Rectal smooth muscle tissue (tissue), 1 donor: Measurements from ENCODE around the gene PEMT.

Experiments used
- H3K27ac ChIP-seq: one replicate; pipeline ENCODE4 v1.7.0; 2013; ENCODE audit warnings: low read depth, low read length, inconsistent platforms
- H3K27me3 ChIP-seq: one replicate; pipeline ENCODE4 v1.7.0; 2013; ENCODE audit warnings: low read length; ENCODE audit not compliant: control insufficient read depth, insufficient read depth
- H3K36me3 ChIP-seq: one replicate; pipeline ENCODE4 v1.7.0; 2013; ENCODE audit warnings: low read length; ENCODE audit not compliant: control insufficient read depth, insufficient read depth
- H3K4me1 ChIP-seq: one replicate; pipeline ENCODE4 v1.7.0; 2013; ENCODE audit warnings: low read length; ENCODE audit not compliant: control insufficient read depth, insufficient read depth
- H3K4me3 ChIP-seq: one replicate; pipeline ENCODE4 v1.7.0; 2013; ENCODE audit warnings: low read length
- H3K9ac ChIP-seq: one replicate; pipeline ENCODE4 v1.7.0; 2013; ENCODE audit warnings: low read length

The PEMT gene

DNA sequence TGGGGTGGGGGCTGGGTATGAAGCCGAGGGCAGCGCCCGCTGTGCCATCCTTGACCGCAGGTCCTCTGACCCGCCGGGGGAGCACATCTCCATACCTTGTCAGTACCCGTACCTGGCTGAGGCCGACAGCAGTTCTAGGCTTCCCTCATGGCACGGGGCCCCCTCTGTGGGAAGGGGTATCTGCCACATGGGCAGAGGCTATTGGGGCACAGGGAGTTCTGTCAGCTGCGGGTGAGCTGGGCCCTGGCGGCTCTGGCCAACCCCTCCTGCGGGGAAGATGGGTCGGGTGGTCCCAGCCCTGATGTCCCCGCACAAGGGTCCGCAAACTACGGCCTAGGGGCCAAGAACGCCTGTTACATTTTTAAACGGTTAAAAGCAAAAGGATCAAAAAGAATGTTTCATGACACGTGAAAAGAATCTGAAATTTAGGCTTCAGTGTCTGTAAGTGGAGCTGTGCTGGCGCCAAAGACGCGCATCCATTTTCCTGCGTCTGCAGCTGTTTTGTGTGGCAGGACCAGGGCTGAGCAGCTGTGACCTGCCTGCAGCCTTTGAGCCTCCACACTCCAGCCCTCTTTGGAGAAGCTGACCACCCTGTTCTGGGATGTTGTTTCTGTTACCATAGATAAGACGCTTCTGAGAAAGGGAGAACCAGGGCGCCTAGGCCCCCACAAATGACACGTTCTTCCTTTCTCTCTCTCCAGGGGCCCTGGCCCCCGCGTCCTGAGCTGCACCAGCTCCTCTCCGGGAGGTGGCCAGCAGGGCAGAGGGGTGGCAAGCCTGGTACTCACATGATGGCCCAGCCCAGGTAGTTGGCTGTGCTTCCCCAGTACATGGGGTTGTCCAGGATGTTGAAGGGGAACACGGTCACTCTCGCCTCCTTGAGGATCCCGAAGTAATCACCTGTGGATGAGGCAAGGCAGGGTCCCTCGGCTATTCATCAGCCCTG lies 82.6 kb downstream of the PEMT start:
- H3K36me3 ChIP-seq, result no peaks in the 10 kb centered on the region
- H3K27me3 ChIP-seq, result no peaks in the 10 kb centered on the region
- no peaks in the 10 kb centered on the region for H3K4me1 ChIP-seq
- H3K9ac ChIP-seq, result no peak overlapping the region
- H3K4me3 ChIP-seq, result no peak overlapping the region
- H3K27ac ChIP-seq, result no peak overlapping the region

DNA sequence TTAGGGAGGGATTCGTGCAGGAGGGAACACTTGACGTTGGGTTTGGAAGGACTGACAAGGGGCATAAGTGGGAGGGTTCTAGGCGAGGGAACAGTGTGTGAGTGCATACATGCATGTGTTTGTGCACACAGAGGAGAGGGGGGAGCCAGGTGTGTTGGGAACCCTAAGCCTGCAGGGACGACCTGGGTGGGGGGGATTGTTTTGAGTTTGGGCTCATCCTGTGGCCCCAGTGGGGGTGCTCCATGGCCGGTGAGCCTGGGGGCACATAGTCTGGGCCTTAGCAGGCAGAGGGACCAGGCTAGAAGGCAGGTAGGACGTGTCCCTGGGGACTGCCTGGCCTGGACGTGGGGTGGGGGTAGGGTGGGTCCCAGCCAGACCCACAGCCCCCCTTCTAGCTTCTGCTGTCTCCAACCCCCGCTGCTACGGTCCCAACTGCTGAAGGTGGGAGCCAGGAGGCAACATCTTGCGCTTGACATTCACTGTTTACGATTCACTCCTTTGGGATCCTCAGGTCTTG lies 83.4 kb downstream of the PEMT start:
- no peak overlapping the region for H3K9ac ChIP-seq
- no peaks in the 10 kb centered on the region for H3K4me1 ChIP-seq
- no peaks in the 10 kb centered on the region for H3K27me3 ChIP-seq
- H3K36me3 ChIP-seq, result no peaks in the 10 kb centered on the region
- no peak overlapping the region for H3K4me3 ChIP-seq
- H3K27ac ChIP-seq, result no peak overlapping the region

GRCh38 chr17:17507465-17508011 lies 84.0 kb downstream of the PEMT start:
- no peaks in the 10 kb centered on the region for H3K36me3 ChIP-seq
- H3K4me1 ChIP-seq, result no peaks in the 10 kb centered on the region
- H3K27ac ChIP-seq, result no peak overlapping the region
- no peak overlapping the region for H3K4me3 ChIP-seq
- H3K9ac ChIP-seq, result no peak overlapping the region
- no peaks in the 10 kb centered on the region for H3K27me3 ChIP-seq

DNA sequence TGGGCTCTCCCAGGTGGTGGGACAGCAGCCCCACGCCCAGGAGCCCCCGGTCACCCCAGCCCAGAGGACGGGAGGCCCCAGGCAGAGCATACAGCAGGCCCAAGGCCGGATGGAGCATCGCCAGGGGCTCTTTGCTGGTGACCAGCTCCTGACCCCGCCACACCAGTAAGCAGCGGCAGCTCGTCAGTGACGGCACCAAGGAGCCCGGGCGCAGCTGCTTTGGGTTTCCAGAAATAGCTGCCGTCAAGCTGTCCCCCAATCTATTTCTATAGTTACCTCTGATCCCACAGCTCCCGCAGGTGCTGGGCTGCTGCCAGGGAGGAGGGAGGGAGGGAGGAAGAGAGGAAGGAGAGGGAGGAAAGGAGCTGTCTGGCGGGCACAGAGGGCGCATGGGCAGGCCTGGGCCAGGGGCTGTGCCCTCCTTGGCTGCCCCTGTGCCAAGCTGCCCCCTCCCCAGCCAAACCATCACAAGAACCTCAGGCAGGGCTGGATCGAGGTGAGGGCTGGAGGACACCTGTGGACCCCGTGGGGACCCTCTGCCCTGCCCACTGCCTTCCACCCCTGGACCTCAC lies 84.5 kb downstream of the PEMT start:
- Histone ChIP-seq H3K4me1 (no peaks in the 10 kb centered on the region), H3K27me3 (no peaks in the 10 kb centered on the region), H3K4me3 (no peak overlapping the region), H3K9ac (no peak overlapping the region), H3K36me3 (no peaks in the 10 kb centered on the region), H3K27ac (no peak overlapping the region)

- no peak overlapping the region for H3K9ac ChIP-seq
- no peak overlapping the region for H3K27ac ChIP-seq
- H3K4me1 ChIP-seq, result no peaks in the 10 kb centered on the region
Measured at GRCh38 chr17:17506181-17506741, 85.2 kb downstream of the PEMT start.

DNA sequence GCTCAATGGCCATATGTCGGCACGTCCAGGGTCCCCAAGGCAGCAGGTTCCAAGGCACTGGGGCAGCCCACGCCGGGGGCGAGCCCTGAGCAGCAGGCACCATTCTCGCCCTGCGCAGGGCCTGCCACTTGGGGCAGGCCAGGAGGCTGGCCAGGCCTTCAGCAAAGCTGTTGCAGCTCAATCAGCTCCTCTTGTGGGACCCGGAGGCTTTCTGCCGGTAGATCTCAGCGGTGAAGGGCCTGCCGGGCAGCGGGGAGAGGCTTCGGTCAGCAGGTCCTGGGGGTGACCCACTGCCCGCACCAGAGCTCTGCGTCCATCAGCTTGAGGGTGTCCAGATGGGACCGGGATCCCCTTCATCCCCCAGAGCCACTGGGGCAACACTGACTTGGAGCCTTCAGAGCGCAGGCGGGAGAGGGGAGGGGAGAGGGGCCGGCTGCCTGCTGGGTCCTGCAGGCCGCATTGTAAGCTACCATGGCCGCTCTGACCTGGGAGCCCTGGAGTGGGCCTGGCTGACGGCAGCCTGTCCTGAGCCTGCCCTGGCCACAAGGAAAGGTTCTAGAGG lies 85.8 kb downstream of the PEMT start:
- H3K4me3 ChIP-seq, result no peak overlapping the region

More at GRCh38 chr17:17506181-17506741, 85.2 kb downstream of the PEMT start:
- H3K4me3 ChIP-seq, result no peak overlapping the region
- no peaks in the 10 kb centered on the region for H3K27me3 ChIP-seq
- H3K36me3 ChIP-seq, result no peaks in the 10 kb centered on the region

DNA sequence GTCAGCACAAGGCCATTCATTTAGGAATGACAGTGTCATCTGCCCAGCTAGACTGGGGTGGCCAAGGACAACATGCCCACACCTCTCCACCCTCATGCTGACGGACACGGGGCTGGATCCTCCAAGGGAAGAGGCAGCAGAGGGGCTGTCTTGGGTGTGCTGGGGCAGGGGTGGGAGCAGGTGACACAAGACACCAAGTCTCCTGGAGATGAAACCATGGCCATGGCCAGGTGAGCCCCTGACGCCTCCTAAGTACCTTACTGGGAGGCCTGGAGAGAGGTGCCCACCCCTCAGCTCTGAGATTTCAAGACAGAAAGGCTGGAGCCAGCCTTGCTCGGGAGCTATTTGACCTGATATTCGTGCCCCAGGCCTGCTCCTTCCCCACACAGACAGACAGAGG lies 86.4 kb downstream of the PEMT start:
- Histone ChIP-seq H3K4me3 (no peak overlapping the region), H3K9ac (no peak overlapping the region), H3K27ac (no peak overlapping the region), H3K36me3 (no peaks in the 10 kb centered on the region), H3K27me3 (no peaks in the 10 kb centered on the region), H3K4me1 (no peaks in the 10 kb centered on the region)

More for the DNA sequence above, 85.8 kb downstream of the PEMT start:
- no peak overlapping the region for H3K9ac ChIP-seq
- no peaks in the 10 kb centered on the region for H3K4me1 ChIP-seq
- no peaks in the 10 kb centered on the region for H3K36me3 ChIP-seq
- no peak overlapping the region for H3K27ac ChIP-seq
- no peaks in the 10 kb centered on the region for H3K27me3 ChIP-seq

DNA sequence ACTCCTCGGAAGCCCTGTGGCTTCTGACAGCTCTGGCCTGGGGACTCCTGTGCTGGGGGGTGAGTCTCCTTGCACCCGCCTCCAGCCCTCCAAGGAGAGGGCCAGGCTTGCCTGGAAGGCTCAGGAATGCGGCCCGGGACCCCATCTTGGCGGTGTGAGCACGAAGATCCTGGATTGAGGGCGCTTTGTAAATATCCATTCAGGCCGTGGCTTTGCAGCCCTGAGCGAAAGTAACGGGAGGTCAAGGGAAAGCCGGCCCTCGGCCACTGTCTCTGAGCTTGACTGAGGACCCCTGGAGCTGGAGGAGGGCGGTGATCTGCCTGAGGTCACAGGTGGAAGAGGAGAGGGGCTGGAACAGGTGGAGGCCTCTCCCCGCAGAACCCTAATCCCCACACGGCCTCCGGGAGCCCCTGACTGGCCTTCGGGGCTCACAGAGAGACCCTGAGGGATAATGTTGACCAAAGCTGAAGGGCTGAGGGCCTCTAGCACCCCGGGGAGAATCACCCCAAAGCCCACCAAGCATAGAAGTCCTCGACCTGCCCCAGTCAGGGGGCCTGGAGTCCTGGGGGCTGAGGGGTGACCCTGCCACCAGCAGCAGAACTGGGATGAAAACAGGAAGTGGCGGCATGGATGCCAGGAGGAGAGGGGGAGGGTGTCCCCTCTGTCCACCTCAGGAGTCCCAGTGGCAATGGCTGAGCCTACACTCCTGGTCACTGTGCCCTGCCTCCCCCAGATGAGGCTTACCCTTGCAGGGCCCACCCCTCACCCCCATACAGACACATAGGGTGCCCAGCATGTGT lies 87.0 kb downstream of the PEMT start:
- Histone ChIP-seq H3K27me3 (no peaks in the 10 kb centered on the region), H3K9ac (no peak overlapping the region), H3K4me3 (no peak overlapping the region), H3K36me3 (no peaks in the 10 kb centered on the region), H3K4me1 (no peaks in the 10 kb centered on the region), H3K27ac (no peak overlapping the region)

DNA sequence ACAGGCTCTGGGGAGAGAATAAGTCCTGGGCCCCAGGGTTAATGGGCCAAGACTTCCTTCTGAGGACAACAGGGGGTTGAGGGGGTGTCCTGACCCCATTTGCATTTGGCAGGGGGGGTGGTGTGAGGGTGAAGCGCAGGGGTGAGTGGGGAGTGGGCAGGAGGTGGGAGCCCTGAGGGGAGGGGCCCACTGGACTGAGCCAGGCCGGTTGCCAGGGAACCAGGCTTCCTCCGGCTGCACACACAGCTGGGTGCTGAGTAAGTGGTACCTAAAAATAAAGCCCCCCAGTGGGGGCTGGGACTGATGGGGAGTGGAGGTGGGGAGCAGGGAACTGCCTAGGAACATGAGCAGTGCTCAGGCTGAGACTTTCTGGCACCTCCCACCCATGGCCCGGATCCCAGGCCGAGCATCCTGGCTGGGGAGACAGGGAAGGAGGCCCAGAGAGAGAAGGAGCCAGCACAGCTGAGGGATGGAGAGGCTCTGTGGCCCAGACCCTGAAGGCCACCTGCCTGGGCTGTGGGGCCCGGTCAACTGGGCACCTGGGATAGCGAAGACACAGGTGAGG lies 87.9 kb downstream of the PEMT start:
- no peak overlapping the region for H3K9ac ChIP-seq
- H3K4me1 ChIP-seq, result no peaks in the 10 kb centered on the region
- no peak overlapping the region for H3K4me3 ChIP-seq
- H3K36me3 ChIP-seq, result no peaks in the 10 kb centered on the region
- no peaks in the 10 kb centered on the region for H3K27me3 ChIP-seq
- H3K27ac ChIP-seq, result no peak overlapping the region

GRCh38 chr17:17502741-17503565 lies 88.6 kb downstream of the PEMT start:
- no peaks in the 10 kb centered on the region for H3K27me3 ChIP-seq
- H3K4me3 ChIP-seq, result no peak overlapping the region
- no peak overlapping the region for H3K9ac ChIP-seq
- H3K4me1 ChIP-seq, result no peaks in the 10 kb centered on the region
- H3K27ac ChIP-seq, result no peak overlapping the region
- H3K36me3 ChIP-seq, result no peaks in the 10 kb centered on the region
